NCI-H345 treated with DMSO at 0.1 percent for 48 hours (cell line): ENCODE data around the gene CCDC192.
"Not testable (repeated sequence)": the region's sequence is repeated elsewhere in the genome, so short reads cannot be mapped to it uniquely, and the experiment has no call there.

ENCODE experiments used
- DNase-seq: peaks from one replicate; lab custom pipeline; 2025; ENCODE audit not compliant: unreplicated experiment; lab: John Stamatoyannopoulos, UW

The CCDC192 gene, protein sequence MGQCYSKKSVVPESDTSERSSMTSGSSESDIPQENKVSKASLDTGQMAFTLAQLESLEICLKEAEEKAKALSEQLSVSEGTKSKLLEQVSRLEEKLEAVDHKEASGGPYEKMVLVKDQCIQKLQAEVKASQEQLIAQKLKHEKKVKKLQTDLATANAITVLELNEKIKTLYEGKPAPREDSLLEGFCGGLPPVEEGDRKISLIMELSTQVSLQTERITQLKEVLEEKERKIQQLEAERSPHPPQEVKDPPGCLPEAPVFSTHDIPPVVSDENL

DNA sequence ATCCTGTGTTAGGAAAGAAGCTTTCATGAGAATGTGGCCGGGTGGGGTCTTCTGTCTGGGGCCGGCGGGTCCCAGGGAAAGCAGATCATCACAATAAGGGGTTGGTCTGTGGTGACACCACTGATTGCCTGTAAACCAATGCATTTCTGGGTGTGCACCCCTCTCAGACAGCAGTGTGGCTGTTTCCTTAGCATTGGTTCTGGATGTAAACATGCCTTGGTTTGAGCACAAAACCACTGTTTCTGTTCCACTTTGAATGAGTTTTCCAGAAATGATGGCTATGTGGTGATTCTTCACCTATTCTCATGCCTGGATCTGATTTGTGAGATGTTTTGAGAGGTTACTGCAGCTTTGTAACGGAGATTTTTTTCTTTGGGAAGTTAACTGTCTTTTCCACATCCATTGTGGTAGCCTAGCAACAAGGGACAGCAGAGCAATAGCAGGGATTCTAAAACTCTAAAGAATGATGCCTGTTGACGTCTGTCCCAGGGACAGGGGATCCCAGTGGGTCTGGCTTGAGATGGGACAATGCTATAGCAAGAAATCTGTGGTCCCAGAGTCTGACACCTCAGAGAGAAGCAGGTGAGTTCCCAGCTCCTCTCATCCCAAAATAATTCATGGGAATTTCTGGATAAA lies at the start of gene CCDC192:
Gene CCDC192 (plus strand): TSS at position 466 of the 636 bp plus-strand sequence. CDS start 55 bp downstream, at position 521.
- no peak for DNase-seq

DNA sequence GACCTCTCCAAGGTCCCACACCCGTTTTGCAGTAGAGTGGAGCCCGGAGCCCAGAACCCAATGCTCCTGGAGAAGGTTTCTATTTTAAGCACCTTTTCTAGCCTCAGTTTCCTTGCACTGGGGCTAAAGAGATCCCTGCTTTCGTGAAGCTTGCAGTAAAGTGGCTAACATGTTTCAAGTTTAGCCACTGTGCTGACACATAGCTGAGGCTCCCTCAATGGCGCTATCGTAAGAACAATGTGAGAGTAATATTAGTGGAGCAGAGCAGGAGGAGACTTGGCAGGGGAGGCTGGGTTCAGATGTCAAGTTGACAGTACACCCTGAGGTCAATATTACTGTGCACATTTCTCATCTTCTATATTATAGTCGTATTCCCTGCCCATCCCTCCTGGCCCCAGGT lies 46.4 kb upstream of the CCDC192 start:
- no peak for DNase-seq

DNA sequence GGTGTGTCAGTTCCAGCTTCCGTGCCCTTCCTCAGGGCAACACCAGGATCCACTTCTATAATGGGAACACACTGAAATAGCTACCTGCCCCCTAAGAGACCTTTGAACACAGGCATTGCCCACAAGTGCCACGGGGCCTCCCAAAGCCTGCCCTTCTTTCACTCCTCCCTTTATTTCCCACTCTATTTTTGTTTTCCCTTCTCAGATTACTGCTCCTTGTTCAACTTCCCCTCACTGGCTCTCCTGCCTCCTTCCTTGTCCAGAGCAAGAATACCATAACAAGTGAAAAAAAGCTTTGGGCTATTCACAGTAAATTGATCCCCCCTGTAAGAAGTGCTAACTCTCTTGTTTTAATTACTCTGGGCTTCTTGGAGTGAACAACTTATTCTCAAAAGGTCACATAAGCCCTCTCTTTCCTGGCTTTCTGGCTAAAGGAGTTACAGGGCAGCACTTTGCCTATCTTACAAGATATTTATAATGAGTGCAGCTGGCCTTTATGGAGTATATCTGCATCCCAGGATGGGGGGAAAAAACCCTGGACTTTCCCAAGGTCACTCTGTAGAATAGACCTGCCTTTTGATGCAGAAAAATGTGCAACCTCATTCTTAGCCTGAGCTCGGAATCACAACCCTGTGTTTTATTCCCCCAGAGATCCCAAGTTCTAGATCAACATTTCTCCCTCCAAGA lies 43.0 kb upstream of the CCDC192 start:
- no peak for DNase-seq

DNA sequence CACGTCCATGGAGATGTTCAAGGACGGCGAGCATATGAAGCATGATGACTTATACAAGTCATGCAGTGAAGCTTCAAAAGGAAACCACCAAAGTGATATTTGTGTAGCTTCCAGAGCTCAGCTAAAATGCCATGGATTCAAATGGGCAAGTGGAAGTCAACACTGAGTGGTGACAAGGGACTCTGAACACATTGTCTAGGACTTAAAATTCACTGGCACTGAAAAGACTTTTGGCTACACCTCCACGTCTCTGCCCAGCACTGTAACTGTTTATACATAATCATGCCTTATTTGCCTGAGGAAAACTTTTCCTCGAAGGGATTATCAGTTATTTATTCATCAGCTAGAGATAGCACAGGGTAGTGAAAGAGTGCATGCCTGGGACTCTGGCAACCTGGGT lies 39.1 kb upstream of the CCDC192 start:
- no peak for DNase-seq

DNA sequence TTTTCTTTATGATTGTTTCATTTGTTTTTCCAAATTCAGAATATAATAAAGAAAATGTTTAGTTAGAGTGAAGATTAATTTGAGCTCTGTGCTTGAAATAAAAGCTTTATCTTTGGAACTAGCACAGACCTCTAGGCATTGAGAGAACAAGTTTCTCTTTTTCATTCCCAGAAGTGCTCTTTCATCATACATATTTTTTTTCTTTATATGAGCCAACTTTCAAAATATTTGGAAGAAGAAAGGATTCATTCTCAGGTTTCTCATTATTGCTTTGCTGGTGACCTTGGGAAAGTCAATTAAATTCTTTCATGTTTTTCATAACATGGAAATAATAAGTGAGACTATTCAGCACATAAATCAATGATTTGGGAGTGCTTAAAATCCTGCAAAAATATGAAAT lies 37.5 kb upstream of the CCDC192 start:
- no peak for DNase-seq

DNA sequence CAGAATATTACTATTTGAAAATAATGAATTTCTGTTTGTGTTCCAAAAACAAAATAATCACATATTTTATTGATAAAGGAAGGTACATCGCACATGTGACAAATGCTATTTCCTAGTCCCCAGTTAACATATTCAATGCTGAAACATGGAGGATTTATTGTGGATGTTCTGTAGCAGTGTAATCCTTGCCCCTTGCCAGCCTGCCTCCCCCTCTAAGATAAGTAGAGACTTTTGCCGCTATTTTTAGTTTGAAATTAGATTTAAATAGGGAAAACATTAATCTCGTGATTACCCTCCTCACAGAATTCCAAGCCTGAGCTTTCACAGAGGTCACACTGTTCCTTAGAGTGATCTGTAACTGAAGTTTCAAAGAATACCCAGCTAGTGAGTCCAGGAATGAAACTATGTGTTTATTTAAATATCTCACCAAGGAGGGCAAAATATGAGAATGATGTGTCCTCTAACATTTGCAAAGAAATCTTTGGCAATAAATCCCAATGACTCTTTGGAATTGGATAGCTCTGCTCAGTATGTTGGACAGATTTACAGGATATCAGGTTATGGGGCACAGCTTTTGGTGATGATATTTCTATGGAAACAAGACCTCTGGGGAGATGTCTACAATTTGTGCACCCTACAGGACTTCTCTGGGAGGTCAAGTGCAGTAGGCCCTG lies 37.0 kb upstream of the CCDC192 start:
- no peak for DNase-seq

DNA sequence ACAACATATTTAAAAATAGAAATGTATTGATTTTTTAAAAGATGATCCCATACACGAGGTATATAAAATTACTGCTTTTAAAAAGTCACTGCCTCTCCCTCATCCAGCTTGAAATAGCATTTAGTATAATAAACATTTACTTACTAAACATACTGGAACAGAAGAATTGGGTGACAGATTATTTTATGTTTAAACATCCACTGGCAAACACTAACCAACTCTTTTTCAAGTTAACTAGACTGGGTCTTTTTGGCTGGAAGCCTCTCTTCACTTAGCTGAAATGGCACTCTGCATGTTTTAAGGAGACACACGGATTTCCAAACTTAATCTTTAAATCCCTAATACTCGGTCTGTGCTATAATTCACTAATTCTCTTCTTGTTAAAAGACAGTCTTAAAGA lies 35.3 kb upstream of the CCDC192 start:
- DNase-seq: no peak

DNA sequence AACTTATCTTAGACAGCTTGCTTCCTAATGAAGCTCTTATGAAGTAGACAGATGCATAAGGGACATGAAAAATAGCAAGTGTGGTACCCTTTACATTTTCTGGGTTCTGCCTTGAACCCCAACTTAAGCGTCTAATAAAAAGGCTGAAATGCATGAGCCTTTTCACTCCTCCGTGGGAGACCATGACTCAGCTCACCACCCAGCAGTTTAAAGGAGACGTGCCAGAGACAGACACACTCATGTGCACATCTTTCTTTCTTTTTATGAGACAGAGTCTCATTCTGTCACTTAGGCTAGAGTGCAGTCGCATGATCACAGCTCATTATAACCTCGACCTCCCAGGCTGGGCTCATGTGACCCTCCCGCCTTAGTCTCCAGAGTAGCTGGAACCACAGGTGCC lies 32.0 kb upstream of the CCDC192 start:
- DNase-seq: no peak

DNA sequence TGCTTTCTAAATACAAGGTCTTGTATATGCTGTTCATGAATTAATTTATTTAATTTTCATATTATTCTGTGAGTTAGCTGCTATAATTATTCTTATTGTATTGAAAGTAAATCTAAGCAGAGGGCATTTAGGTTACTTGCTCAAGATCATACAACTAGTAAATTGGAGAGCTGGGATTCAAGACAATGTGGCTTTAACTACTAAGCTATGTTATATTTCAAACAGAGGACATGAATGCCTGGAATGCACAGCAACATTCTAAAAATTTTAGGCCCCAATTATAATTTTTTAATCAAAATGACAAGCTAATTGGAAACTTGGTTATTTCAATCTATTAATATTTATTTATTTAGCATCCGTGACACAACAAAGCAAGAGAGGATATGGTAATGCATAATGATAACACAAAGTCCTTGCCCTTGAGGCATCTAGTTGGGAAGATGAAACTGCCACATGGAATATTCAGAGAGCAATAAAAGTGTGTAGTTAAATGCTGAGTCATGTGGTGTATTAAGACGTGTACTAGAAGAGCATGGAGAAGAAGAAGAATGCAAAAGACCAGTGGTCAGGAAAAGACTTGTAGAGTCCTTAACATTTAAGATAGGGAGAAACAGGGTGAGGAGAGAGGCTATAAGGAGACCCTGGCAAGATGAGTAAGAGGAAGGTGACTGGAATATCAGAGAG lies 29.9 kb upstream of the CCDC192 start:
- DNase-seq: no peak

DNA sequence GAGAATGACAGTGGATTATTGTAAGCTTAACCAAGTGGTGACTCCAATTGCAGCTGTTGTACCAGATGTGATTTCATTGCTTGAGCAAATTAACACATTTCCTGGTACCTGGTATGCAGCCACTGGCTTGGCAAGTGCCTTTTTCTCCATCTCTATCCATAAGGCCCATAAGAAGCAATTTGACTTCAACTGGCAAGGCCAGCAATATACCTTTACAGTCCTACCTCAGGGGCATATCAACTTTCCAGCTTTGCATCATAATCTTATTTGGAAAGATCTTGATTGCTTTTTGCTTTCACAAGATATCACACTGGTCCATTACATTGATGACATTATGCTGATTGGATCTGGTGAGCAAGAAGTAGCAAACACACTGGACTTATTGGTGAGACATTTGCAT lies 26.2 kb upstream of the CCDC192 start:
- DNase-seq: not testable (repeated sequence)

DNA sequence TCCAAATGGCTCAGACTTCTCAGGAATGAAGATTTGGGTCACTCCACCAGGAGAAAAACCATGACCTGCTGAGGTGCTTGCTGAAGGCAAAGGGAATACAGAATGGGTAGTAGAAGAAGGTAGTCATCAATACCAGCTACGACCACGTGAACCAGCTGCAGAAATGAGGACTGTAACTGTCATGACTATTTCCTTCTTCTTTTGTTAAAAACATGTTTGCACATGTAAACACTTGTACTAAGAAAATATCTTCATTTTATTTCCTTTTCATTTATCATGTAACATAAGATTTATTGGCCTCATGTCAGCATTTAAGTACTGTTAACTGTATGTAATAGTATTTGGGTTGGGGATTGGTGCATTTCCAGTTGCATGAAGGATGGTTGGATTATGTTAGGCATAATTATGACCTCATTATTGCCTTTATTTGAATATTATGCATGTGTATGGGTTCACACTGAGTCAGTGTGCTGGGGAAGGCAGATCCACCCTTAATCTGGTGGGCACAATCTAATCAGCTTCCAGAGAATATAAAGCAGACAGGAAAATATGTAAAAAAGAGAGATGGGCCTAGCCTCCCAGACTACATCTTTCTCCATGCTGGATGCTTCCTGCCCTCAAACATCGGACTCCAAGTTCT lies 23.4 kb upstream of the CCDC192 start:
- not testable (repeated sequence) for DNase-seq

DNA sequence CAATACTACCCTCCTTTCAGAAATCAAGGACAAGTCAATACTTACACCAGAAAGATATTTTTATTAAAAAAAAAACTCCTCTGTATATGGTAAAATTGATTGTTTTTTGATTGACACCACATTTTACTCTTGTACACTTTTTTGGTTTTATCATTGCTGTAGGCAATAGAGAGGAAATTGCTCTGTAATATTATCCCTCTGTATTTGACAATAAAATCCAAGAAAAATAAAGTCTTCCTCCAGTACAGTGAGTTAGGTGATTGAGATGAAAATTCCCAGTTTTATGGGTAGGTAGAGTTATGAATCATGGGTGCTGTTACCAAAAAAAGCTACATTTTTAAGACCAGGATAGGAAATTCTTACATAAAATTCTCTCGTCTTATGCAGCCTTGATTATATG lies 22.6 kb upstream of the CCDC192 start:
- DNase-seq: no peak

DNA sequence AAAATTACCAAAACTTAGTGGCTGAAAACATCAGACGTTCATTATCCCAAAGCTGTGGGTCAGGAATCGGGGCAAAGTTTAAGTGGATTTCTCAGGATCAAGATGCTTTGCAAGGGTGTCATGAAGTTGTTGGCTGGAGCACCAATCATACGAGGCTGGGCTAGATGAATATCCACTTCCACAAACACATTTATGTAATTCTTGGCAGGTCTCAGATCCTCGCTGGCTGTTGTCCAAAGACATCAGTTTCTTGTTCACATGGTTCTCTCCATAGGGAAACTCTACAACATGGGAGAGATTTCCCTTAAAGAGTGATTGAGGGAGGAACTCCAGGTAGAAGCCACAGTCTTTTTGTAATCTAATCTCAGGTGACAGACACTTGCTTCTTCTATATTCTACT lies 20.2 kb upstream of the CCDC192 start:
- no peak for DNase-seq

DNA sequence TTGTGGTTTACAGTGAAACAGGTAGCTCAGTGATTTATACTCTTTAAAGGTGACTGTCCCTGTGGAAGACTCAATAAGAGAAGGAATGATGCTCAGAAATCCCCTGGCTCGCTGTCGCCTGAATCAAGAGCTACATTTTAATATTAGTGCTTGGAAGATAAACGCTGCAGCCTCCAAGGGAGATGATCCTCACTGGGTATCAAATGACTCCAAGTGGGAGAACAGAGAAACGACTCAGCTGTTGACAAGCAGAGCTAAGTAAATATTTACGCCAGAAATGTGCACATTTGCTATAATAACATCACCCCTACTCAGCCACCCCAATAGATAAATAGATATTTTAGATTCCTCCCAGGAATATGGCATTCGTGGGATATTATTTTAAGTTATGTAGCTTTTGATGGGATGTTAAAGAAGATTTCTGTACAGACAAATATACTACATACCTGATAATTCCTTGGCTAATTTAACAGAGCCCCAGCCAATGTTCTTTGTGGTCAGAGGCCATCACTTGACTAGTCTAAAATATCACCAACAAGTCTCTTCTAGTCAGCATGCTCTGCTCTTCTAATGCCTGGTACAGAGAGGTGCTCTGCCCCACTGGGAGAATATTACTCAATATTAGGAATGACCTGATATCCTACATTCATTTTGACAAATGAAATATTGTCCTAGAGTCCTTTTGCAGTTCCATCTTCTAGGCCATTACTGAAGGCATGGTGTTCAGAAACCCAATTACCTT lies 18.3 kb upstream of the CCDC192 start:
- no peak for DNase-seq

DNA sequence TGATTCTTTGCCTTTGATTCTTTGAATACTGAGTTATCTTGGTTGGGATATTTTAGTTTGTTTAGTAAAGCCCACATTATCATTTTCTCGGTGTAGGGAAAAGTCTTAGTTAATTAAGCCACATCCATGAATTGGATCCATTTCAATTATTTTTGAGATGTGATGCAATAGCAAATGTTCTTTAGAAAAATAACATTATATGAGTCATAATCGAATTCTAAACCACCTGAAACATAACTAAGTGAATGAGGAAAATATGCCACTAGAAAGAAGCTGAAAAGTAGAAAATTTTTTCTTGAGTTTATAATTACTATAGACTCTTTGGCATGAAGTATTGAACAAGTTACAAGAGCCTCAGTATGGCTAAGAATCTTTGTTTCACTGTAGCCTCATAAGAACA lies 17.5 kb upstream of the CCDC192 start:
- DNase-seq: no peak

DNA sequence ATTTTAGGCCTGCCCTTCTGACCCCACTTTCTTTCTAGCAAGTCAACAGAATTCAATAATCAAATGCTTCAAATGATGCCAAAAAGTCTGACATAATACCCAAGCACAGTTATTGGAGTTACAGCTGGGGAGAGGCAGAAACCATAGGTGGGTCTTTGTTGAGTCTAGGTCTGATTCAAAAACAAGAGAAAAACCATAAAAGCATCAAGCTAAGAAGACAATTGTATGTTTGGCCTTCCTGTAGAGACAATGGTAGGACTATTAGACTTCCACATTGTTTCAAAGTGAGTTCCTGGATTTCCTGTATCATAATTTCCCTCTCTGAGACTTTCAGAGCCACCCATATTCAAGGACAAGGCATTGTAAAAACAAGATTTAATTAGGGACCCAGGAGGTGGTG lies 16.8 kb upstream of the CCDC192 start:
- DNase-seq: no peak

DNA sequence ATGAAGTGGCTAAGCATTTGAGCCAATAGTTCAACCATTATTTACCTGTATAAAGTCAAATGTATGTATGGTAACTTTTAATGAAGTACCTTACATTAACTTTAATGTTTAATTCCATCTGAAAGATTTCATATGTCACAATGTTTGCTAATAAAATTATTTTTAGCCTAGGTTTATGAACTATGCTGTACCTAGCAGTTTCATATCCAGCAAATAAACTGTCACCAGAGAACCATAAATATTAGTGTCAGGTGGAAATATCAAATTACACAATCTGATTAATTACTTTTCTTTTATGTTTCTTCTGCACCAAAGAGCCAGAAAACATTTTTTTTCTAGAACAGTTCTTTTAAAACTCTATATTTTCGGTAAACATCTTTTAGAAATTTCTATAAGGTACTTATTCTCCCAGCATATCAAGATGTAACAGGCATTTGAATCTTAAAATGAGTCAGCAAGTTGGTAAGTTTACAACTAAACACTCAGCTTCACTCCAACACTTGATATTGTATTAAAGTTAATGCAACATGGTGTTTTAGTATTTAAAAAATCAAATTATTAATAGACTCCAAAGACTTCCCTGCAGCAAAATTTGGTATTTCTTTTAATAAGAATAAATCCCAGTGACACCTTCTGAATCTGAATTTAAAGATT lies 8.5 kb upstream of the CCDC192 start:
- no peak for DNase-seq

DNA sequence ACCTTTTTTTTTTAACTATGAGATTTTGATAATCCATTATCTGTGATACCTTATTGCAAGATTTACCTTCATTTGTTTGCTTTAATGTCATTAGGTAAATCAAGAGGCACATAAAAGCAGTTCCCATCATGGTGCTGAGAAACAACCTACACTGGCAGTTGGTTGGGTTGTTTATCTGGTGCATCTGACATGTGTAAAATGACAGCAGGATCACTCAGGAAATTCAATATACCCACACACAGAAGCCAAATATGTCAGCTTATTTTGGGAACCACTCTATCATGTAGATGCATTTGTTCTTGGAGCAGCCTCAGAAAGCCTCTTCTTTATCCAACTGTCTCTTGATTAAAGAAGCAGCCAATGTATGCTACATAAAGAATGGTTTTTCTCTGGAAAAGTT lies 7.8 kb upstream of the CCDC192 start:
- no peak for DNase-seq

DNA sequence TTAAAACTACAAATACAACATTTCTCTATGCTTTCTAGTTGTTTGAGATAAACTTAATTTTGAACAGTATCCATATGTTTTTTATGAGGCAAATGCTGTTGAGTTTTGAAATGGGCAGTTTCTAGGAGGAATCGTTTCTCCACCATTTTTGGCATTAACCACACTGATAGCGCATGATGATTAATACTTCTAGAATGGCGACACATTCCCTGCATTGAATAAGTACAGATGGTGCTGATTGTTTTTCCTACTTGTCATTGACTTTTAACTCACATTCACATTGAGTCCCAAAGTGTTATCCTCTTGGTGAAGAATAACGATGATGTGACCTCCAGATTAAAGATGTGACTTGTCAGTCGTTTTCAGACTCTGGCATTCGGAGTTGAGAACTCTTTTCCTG lies 6.5 kb upstream of the CCDC192 start:
- no peak for DNase-seq
